GM18861 (cell line): ENCODE results near the gene PHF19.

ENCODE experiments used
- ATAC-seq: cut with Tn5 transposase; IDR thresholded peaks from one replicate; pipeline ENCODE4 v1.9.1; 2021; ENCODE audit not compliant: unreplicated experiment

PHF19 gene

DNA sequence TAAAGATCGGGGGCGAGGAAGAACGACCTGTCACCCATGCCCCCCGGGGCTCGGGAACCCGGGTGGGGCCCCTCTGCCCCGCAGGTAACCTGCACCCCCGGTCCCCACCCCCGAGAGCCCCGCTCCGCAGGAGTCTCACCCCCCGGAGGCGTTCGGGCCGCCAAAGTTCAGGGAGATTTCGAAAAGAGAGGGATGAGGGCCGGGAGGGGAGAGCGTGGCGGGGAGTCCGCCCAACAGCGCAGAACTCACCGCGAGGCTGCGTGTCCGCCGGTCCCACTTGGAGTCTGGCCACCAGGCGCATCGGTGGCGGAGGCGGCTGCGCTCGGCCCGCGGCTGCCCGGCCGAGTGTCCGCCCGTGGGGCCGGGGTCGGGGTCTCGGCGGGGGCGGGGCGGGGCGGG is at the start of gene PHF19:
Gene PHF19 (minus strand): TSS at position 347 of the 399 bp plus-strand sequence. CDS start 2,447 bp downstream, outside the sequence.
- no peak for ATAC-seq

DNA sequence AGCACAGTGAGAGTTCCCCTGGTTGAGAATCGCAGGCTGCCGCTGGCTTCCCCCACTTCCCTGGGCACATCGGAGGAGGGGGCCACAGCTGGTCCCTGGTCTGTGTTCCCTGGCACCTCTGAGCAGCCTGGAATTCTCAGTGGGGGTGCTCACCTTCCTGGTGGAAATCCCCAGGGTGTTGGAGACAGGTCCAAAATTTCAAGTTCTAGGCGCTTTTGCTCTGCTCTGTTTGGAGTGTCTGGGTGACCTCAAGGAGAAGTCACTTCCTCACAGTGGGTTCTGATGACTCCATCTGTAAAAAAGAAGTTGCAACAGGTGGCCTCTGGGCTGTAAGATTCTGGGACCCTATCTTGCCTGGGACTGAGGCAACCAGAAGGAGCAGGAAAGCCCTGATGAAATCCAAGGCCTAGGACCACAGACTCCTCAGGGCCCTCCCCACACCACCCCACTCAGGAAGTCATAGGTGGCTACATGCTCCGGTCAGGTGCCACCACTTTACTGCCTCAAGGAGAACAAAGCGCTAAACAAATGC is 49.5 kb upstream of the PHF19 start, which contains the start of gene TRAF1:
Gene TRAF1 (minus strand): TSS at position 400 of the 532 bp plus-strand sequence. CDS start 721 bp downstream, outside the sequence.
- peak; percentile 7 for ATAC-seq

DNA sequence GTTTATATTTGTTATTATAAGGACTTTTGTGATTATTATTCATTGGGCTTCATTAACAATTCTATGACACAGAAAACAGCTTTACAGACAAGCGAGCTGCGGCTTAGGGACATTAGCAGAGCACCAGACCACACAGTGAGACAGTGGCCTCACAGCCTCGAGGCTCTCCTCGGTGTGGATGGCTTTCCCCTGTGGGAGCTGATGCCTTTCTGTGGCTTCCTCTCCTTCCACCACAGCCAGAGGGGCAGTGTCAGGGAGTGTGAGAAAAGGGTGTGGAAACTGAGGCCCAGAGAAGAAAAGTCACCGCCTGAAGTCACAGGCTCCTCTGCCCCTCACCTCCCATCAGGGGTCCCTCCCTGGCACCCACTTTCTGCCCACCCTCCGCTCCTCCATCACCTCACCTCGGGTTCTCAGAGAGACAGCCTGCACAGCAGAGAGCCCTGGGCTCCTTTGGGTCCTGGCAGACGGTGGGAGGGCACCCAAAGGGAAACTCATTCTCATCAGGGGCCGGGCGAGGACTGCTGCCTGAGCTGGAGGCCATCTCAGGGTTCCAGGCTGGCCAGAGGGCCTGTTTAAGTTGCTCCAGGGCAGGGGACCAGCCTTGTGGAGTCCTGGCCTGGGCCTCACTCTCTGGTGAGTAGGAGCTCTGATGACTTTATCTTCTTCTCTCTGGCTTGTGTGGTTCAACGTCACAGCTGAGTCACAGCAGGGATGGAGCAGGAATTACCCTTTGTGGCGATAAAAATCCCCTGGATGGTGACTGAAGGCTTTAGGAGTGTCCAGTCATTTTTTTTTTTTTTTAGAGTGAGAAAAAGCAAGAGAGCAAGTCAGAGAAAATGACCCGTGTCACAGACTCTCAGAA is 48.8 kb upstream of the PHF19 start:
- peak; percentile 30 for ATAC-seq

DNA sequence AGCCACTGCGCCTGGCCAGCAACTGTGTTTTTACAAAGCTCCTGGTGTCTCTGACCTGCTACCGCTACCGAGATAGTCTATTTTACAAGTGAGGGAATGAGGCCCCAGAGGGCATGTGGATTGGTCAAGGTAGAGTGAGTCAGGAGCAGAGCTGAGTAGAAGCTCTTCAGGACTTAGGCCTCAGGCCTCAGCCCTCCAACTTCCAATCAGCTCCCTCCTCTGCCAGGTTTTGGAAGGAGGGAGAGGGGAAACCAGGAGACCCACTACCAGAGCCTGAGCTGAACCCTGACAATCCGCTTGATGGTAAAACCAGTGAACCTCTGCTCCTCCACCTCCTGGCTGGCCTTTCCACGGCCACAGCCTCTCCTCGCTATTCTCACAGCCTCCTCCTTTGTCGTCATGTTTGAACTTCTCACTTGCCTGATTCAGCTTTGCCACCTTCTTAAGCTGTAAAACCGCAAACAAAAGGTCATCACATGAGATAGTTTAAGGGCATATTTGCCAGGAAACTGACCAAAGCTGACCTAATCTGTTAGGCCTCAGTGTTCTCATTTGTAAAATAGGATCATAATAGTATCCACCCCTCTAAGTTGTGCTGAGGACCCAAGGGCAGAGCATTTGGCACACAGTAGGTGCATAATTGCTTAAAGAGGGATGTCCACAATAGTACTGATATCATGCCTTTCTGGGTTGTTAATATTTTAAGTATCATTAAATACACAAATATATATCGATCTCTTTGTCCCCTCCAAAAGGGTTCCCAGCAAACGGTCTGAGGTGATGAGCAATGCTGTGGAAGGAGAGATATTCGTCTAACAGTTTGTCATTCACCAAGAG is 47.9 kb upstream of the PHF19 start:
- ATAC-seq, result no peak

DNA sequence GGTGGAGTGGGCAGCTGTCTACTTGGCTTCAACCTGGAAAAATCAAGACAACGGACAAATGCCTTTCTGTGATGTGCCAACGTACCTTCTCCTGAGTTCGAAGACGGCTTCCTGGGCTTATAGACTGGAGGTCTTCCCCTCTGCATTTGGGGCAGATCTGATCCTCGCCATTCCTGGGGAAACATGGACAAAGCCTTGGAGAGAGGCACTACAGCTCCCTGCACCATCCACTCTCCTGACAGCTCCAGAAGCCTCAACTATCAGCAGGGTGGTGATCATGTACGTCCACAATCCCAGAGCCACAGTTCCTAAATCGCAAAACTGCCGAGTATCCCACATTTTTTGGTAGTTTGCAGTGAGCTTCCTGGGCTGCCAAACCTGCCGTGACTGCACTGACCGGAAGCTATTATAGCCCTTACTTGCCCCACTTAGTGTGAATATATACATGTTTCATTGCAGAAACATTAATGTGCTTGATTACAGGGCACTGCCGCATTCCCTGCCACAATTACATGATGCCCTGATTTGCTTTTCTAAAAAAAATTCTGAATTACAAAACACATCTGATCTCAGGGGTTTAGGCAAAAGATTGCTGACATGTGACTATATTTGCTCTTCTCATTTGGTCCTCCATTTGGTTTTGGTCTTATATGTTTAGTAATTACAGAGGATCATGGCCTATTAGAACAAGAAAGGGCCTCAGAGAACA is 46.8 kb upstream of the PHF19 start:
- no peak for ATAC-seq

DNA sequence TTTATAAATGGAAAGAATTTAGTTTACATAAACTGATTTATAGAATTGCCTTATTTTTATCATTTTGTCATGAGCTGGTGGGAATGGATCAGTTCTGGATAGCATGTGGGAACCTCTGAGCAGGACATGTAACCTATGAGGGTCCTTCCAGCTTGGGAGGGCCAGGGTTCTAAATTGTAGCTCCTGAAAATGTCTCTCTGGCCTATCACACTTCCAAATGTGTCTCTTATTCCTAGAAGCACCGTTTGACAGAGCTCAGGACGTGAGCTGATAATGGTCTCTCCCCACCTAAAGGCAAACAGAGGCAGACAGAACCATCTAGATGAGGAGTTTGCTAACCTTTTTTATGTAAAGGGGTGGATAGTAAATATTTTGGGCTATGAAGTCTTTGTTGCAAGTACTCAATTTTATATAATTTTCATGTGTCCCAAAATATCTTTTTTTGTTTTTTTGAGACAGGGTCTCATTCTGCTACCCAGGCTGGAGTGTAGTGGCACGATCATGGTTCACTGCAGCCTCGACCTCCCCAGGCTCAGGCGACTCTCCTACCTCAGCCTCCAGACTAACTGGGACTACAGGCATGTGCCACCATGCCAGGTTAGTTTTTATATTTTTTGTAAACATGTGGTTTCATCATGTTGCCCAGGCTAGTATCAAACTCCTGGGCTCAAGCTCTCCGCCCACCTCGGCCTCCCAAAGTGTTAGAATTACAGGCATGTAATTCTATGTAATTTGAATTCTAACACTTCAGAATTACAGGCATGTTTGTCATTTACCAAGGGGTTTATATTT is 45.6 kb upstream of the PHF19 start:
- ATAC-seq, result no peak

DNA sequence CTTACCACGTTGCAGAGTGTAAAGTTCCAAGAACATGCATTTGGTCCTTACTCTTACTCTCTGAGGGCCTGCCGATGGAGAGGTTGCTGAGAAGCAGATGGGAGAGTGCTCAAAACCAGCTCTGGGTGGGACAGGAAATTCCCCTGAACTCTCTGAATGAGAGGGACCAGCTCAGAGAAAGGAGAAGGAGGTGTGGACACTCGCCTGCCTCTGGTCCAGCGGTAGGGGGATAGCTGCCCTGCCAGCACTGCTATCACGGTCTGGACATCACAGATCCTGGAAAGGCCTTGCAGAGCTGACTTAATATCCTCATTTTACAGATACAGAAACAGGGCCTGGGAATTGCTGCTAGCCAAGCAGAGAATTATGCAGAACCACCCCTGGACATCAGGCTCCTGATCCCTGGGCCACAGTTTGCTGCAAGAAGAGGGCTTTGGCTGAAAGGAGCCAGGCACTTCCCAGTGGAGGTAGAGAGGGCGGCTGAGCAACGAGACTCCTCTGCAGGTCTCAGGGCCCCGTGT is 44.7 kb upstream of the PHF19 start:
- no peak for ATAC-seq

DNA sequence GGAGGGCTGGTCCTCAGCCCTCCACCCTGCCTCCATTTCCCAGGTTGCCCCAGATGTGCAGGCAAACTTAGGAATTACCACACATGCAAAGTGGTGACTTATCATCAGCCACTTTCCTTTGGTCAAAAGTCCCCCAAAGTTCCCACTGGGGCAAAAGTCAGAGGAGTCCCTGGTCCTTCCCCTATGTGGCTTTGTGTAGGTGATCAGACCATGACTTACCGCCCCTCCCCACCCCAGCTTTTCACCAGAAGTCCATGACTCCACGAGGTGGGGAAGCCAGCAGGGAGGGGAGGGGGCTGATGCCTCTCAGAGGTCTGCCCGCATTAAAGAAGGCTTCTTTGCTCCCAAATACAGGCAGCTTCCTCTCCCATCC is 43.8 kb upstream of the PHF19 start:
- no peak for ATAC-seq

DNA sequence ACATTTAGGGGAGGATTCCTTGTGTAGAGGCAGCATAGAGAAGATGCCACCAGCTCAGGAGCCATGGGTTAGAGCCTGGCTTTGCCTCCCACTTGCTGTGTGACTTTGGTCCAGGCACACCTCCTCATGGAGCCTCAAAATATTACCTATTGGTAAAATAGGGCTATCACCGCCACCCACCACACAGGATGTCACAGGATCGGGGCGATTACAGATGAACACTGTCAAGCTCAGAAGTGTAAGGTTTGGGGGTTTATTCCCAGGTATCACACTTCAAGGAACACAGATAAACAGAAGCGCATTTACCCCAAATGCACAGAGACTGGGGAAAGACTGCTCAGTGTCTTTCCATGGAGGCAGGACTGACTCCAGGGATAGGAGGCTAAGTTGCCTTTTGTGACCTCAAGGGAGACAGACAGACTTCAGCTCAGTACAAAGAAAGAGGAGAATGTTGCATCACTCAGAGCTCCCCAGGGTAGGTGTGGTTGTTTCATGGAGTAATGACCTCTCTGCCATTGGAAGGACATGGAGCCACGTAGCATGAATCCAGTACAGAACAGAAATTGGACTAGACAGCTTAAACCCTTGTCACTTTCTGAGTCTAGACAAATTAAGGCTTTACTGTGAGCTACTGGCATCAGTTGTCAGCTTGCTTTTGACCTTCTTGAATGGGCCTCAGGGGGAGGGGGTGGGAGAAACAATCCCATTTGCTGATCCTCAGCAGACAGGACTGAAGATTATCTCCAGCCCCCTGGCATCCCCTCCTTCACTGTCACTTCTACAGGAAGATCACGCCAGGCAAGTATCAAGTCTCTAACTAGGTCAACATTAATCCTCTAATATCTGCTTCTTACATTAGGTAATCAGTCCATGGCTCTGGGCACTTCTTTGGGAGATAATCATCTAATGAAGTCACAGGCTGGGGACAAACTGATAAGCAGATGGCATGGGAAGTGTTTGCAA is 43.1 kb upstream of the PHF19 start:
- no peak for ATAC-seq

DNA sequence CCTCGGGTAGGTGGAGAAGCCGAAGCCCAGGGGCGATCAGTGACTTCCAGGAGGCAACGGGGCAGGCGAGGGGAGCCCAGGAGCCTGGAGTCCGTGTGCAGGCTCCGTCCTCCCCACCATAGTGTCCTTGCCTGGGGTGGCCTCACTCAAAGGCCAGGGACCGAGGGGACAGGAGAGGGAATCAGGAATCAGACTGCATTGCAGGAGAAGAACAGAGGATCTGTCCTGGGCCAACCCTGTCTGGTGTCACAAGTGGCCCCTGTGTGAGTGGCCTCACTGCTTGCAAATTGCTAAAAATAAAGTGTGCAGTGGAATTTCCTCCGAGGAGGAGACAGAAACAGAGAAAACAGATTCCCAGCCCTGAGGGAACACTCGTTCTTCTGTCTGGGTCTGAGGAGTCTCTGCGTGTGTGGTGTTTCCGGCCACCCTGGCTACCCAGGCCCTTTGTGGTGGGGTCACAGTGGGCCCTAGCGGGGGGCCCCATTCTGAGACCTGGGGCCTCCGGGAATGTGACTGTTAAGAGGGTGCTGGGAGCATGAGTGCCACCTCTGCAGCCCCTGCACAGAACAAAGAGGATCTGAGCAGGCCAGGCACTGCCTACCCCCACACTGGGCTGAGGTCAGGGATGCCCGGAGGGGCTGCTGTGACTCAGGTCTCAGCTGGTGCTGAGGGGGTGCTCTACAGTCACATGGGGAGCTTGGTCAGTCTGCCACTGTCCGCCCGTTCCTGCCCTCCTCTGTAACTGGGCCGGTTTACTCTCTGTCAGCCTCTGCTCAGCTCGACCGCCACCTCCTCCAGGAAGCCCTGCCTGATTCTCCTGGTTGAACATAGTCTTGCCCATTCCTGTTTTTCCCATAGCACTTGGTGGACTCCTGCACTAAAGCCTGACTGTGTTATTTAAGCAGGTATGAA is 42.2 kb upstream of the PHF19 start:
- ATAC-seq, result no peak

DNA sequence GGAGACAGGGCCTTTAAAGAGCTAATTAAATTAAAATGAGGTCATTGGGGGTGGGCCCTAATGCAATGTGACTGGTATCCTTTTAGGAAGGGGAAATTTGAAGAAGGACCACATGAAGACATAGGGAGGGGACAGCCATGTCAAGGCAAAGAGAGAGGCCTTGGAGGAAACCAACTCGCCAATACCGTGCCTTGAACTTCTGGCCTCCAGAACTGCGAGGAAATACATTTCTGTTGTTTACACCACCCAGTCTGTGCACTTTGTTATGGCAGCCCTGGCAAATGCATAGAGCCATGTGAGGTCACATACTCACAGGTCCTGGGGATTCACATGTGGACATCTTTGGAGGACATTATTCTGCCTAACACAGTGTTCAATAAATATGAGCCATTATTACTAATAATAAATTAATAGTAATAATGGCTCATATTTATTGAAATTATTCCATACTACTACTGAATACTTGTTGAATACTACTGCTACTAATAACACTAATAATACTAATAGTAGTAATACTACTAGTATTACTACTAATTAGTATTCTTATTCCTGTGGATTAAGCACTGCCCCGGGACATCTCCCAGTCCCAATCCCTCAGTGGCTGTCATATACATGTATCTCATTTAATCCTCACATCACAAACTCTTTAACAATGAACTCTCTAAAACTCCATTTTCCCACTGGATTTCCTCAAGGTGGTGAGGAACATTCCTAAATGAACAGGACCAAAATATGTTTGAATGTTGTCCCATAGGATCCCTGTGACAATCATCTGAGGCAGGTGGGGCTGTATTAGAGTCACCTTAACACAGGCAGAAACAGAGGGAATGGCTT is 41.2 kb upstream of the PHF19 start:
- no peak for ATAC-seq

DNA sequence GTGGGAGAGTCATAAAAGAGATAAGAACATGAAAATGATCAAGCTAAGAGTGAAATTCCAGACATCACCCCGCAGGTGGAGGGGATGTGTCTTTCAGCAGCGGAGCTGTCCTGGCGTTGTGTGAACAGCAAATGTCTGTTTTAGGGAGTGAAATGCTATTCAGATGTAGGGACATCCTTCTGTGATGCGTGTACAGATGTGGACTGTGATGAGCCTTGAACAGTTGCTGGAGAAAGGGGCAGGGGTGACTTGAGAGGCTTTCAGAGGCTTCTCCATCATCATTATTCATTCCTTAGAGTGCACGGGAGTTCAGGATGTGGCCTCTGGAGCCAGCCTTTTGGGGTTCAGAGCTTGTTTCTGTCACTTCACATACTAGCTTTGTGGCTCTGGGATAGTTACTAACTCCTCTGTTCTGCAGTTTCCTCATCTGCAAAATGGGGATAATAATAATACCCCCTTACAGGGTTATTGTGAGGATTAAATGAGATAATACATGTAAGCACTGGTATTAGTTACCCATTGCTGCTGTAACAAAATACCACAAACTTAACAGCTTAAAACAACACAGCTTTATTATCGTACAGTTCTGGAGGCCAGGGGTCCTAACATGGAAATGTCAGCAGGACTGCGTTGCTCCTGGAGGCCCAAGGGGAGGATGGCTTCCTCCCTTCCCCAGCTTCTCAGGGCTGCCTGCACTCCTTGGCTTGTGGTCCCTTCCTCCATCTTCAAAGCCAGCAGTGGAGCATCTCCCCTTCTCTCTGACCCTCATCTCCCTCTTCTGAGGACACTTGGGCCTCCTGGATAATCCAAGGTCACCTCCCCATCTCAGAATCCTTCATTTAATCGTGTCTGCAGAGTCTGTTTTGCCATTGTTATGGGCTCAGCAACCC is 40.2 kb upstream of the PHF19 start:
- ATAC-seq, result no peak

DNA sequence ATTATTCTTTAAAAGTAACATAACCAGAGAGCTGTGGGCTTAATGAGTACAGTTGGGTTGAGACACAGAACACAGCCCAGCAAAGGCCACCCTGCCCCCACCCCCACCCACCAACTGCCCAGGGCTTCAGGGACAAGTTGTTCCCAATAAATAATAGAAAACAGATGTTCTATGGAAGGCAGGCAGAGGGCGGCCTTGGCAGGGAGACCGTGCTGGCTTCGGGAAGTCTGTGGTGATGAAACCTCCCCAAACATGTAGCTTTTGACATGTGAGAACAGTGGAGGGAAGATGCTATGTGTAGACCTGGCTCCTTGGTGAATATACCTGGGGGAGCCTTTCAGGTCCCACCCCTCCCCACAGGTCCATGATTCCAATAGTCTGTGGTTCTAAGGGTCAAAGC is 39.6 kb upstream of the PHF19 start:
- ATAC-seq, result no peak

DNA sequence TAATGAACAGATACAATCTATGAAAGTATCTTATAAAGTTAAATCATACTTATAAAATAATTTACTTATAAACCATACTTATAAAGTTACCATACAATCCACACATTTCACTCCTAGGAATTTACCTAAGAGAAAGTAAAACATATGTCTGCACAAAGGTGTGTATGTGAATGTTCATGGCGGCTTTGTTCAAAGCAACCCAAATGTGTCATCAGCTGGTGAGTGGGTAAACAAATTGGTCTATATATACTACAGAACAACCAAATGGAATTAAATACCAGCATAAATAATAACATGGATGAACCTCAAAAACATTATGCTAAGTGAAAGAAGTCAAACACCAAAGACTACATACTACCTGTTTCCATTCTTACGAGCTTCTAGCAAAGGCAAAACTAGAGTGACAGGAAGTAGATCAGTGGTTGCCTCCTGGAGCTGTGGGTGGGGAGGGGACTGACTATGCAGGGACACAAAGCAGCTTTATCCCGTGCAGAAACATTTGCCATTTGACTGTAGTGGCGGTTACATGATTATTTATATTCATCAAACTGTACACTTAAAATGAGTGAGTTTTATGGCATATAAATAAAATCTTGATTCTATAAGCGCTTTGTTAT is 39.0 kb upstream of the PHF19 start:
- no peak for ATAC-seq

DNA sequence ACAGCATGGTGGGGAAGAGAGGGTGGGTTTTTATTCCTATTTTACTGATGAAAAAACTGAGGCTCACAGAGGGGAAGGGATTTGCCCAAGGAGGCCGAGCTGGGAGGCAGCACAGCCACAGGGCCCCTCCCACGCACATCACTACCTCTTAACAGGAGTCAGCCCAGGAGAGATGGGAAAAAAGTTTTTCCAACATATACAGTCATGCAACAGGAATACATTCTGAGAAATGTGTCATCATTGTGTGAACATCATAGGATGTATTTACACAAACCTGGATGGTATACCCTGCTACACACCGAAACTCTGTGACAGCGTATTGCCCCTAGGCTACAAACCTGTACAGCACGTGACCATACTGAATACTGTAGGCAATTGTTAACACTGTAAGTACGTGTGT is 38.0 kb upstream of the PHF19 start:
- ATAC-seq, result no peak

DNA sequence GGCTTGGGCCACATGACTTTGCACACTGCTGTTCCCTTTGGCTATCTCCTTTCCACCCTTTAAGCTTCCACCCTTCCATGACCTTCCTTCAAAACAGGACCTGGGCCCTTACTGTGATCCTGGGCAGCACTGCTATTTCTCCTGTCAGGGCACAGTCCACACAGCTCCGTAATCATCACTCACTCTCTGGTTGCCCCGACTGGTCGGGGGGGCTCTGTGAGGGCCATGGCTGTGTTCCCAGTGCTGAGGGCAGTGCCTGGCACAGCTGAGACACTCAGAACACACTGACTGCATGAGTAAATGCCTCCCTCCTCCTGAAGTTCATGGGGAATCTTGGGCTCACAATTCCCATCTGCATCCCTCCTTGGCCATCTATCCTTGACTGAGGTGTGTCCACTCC is 37.4 kb upstream of the PHF19 start:
- no peak for ATAC-seq
